Mammary epithelial cell (primary cell): ENCODE measurements around the gene CALHM4.

Experiments
- EZH2 ChIP-seq: IDR thresholded peaks from 2 replicates; pipeline ENCODE4 v1.6.1; 2012; ENCODE audit warnings: low read length, inconsistent platforms, borderline replicate concordance
- TF ChIP-seq, protein P1 (sequence below), 2 donors: IDR thresholded peaks in 1 of 2; conservative IDR thresholded peaks in 1 of 2; 2 replicates each; pipeline ENCODE4 v1.5.1; 2011 to 2012; ENCODE audit warnings: inconsistent platforms in 2 of 2, low read length in 2 of 2, mild to moderate bottlenecking in 2 of 2, control low read depth in 1 of 2, low read depth in 1 of 2; ENCODE audit not compliant: insufficient read depth in 1 of 2; ENCODE audit errors: extremely low read depth in 1 of 2

DNA sequence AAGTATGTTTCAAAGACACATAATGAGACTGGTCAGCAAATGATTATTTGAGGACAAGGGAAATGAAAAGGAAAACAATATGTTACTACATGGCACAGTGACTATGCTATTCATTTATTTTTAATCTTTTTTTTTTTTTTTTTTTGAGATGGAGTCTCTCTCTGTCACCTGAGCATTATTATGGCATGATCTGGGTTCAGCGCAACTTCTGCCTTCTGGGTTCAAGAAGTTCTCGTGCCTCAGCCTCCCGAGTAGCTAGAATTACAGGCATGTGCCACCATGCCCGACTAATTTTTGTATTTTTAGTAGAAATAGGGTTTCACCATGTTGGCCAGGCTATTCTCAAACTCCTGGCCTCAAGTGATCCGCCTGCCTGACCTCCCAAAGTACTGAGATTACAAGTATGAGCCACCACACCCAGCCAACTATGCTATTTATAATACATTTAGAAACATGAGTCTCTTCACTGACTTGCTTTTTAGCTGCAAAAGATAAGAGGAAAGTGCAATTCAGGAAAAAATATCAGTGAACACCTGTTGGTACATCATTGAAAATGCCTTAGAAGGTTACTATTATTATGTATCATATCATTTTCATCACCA lies 3.4 kb downstream of the CALHM4 start:
- TF ChIP-seq, protein P1, sequence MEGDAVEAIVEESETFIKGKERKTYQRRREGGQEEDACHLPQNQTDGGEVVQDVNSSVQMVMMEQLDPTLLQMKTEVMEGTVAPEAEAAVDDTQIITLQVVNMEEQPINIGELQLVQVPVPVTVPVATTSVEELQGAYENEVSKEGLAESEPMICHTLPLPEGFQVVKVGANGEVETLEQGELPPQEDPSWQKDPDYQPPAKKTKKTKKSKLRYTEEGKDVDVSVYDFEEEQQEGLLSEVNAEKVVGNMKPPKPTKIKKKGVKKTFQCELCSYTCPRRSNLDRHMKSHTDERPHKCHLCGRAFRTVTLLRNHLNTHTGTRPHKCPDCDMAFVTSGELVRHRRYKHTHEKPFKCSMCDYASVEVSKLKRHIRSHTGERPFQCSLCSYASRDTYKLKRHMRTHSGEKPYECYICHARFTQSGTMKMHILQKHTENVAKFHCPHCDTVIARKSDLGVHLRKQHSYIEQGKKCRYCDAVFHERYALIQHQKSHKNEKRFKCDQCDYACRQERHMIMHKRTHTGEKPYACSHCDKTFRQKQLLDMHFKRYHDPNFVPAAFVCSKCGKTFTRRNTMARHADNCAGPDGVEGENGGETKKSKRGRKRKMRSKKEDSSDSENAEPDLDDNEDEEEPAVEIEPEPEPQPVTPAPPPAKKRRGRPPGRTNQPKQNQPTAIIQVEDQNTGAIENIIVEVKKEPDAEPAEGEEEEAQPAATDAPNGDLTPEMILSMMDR (conservative IDR thresholded peaks at IDR 0.05 in 1 of 2, IDR thresholded peaks at IDR 0.05 in 1 of 2; ENCODE audit: extremely low read depth in 1 of 2, insufficient read depth in 1 of 2, low read depth in 1 of 2, low read length in 2 of 2), result no peak
- no peak for TF ChIP-seq EZH2
